Glomerular visceral epithelial cell (primary cell): ENCODE results near the gene KCND1.
"Not testable (repeated sequence)": the region's sequence is repeated elsewhere in the genome, so short reads cannot be mapped to it uniquely, and the experiment has no call there.

Source experiments
- DNase-seq: peaks from one replicate; pipeline ENCODE4 v3.0.0-alpha.2; 2016; ENCODE audit errors: extremely low spot score

KCND1 gene

GRCh38 chrX:48971249-48972219 lies at the start of gene KCND1:
TSS of gene KCND1 (minus strand) at chrX:48971844. CDS start at chrX:48970271, 1,573 bp downstream.
- DNase-seq: peak; percentile 62

GRCh38 chrX:49019599-49020249 lies 48.1 kb upstream of the KCND1 start:
- DNase-seq: no peak

GRCh38 chrX:49019050-49019449 lies 47.4 kb upstream of the KCND1 start:
- no peak for DNase-seq

- no peak for DNase-seq
Measured at GRCh38 chrX:49003696-49004095, 32.1 kb upstream of the KCND1 start.

GRCh38 chrX:49002091-49002935 lies 30.7 kb upstream of the KCND1 start, which contains the start of gene GRIPAP1:
TSS of gene GRIPAP1 (minus strand) at chrX:49002264. CDS start at chrX:49002229, 35 bp downstream.
- DNase-seq: peak; percentile 83

- DNase-seq: peak; percentile 42
Measured at GRCh38 chrX:49001521-49002090, 30.0 kb upstream of the KCND1 start.

- no peak for DNase-seq
Measured at GRCh38 chrX:49000636-49001035, 29.0 kb upstream of the KCND1 start.

GRCh38 chrX:48999030-48999429 lies 27.4 kb upstream of the KCND1 start:
- no peak for DNase-seq

GRCh38 chrX:48998391-48998790 lies 26.7 kb upstream of the KCND1 start:
- DNase-seq: no peak

- no peak for DNase-seq
Measured at GRCh38 chrX:48997865-48998264, 26.2 kb upstream of the KCND1 start.

GRCh38 chrX:48997455-48997854 lies 25.8 kb upstream of the KCND1 start:
- no peak for DNase-seq

GRCh38 chrX:48996969-48997368 lies 25.3 kb upstream of the KCND1 start:
- no peak for DNase-seq

- no peak for DNase-seq
Measured at GRCh38 chrX:48992341-48992740, 20.7 kb upstream of the KCND1 start.

- no peak for DNase-seq
Measured at GRCh38 chrX:48989483-48989882, 17.8 kb upstream of the KCND1 start.

- no peak for DNase-seq
Measured at GRCh38 chrX:48983896-48984295, 12.3 kb upstream of the KCND1 start.

- no peak for DNase-seq
Measured at GRCh38 chrX:48983081-48983480, 11.4 kb upstream of the KCND1 start.

- DNase-seq: no peak
Measured at GRCh38 chrX:48981178-48981577, 9.5 kb upstream of the KCND1 start.

GRCh38 chrX:48980341-48980740 lies 8.7 kb upstream of the KCND1 start:
- not testable (repeated sequence) for DNase-seq

GRCh38 chrX:48978226-48978625 lies 6.6 kb upstream of the KCND1 start:
- no peak for DNase-seq

- no peak for DNase-seq
Measured at GRCh38 chrX:48976086-48976485, 4.4 kb upstream of the KCND1 start.

- no peak for DNase-seq
Measured at GRCh38 chrX:48975541-48975940, 3.9 kb upstream of the KCND1 start.

GRCh38 chrX:48975041-48975440 lies 3.4 kb upstream of the KCND1 start:
- no peak for DNase-seq
